HepG2 (cell line): ENCODE data around the gene PATL1. TPM values are rescaled to one million over a fixed set of nuclear protein-coding genes. Genes with fewer than 3 reads are reported as not detected.

Source experiments
- AHDC1 ChIP-seq: sonication (generic); formaldehyde crosslinking; IDR thresholded peaks from 2 replicates; pipeline ENCODE4 v1.5.1; 2020; ENCODE audit warnings: mild to moderate bottlenecking, missing genetic modification reagents, borderline replicate concordance
- ZBTB40 ChIP-seq, 2 experiments: fragments of 450-650 bp in 1 of 2; sonication (generic) in 1 of 2; formaldehyde crosslinking in 1 of 2; IDR thresholded peaks; 2 replicates each; pipeline versions ENCODE4 v1.6.1 to v1.8.0; 2016 to 2022; ENCODE audit warnings: antibody characterized with exemption in 1 of 2, mild to moderate bottlenecking in 1 of 2, missing genetic modification reagents in 1 of 2
- ZNF782 ChIP-seq: sonication (generic); formaldehyde crosslinking; IDR thresholded peaks from 2 replicates; pipeline ENCODE4 v1.4.0; 2020; ENCODE audit warnings: missing genetic modification reagents, mild to moderate bottlenecking, borderline replicate concordance
- polyA plus RNA-seq, 8 experiments: library from polyadenylated mRNA; depleted of rRNA in 3 of 8; stranded (reverse) in 7 of 8; unstranded in 1 of 8; fragments of >200 nt; fragmentation: Illumina TruSeq in 4 of 8; extraction: Trizol in 4 of 8; gene quantifications; 2 replicates each; pipeline versions ENCODE4 v1.2.1 to v1.2.3, GENCODE V29; 2011 to 2016; ENCODE audit warnings: low read depth in 4 of 8, missing spikeins in 1 of 8, mixed read lengths in 1 of 8; ENCODE audit not compliant: insufficient read depth in 1 of 8
- total RNA-seq, 5 experiments: library from RNA; depleted of rRNA; stranded (reverse); fragments of >200 nt; fragmentation: Illumina TruSeq; extraction: Trizol; gene quantifications; 2 replicates each; pipeline ENCODE4 v1.2.3, GENCODE V29; 2016; ENCODE audit warnings: low read depth in 1 of 5

Gene PATL1
- total and polyA plus RNA-seq, 2 of the 13 experiments (the other 11 are each of a cell fraction or from before 2014, with no cell fraction given): 12.9 to 26.8 TPM

GRCh38 chr11:59692915-59693314 lies 24.1 kb upstream of the PATL1 start (continued):
- TF ChIP-seq AHDC1 (no peak), ZNF782 (CRISPR knock-in tag) (no peak), ZBTB40 (IDR thresholded peaks at IDR 0.05) (no peak), ZBTB40 (CRISPR knock-in tag; IDR thresholded peaks at IDR 0.05) (no peak)
